ENCODE measurements around the gene CFDP1. TPM values are rescaled to one million over a fixed set of nuclear protein-coding genes. Genes with fewer than 3 reads are reported as not detected.

The CFDP1 gene
- total and polyA plus RNA-seq, 2 of the 13 experiments (the other 11 are each of a cell fraction or from before 2014, with no cell fraction given): 78.6 to 153 TPM

DNA sequence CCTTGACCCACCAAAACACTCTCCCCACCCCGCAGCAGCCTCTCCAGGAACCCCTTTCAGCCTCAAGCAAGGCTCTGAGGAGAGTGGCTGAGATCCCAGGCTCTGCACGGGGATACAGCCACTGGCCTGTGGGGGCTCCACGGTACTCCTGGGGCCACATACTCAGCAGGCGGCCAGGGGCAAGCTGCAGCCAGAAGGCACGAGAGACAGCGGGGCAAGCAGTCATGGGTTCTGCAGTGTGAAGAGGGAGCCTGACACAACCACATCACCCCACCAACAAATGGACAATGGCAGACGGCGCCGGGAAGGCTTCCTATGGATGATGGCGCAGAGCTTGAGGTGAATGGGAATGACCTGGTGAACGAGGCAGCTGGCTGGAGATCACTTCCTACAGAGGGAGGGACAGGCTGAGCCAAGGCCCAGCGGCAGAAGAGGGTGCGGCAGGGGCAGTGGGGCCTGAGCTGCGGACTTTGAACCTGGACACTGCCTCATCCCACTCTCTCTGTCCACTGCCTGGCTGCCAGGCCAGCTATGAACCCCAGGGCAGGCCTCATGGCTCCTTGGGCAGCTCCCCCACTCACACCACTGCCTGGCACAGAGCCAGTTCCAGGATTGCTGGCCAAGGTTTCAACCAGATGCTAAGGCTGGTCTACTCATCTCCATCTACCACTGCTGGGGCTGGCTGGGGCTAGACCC, 171.1 kb downstream of the CFDP1 start (continued):
- TF ChIP-seq HOXA5 (CRISPR knock-in tag; IDR thresholded peaks at IDR 0.05) (peak; percentile 83), POGZ (CRISPR knock-in tag; IDR thresholded peaks at IDR 0.05) (peak; percentile 82; the same call in 1 of the 2 replicates), NFKB2 (CRISPR knock-in tag; IDR thresholded peaks at IDR 0.05; ENCODE audit: borderline replicate concordance) (peak; percentile 82; the same call in 1 of the 2 replicates), ZNF354B (CRISPR knock-in tag; IDR thresholded peaks at IDR 0.05) (no peak), ZNF543 (CRISPR knock-in tag; IDR thresholded peaks at IDR 0.05) (0 out of 2 replicates have a peak, but pooled peaks have one; percentile 55), GATAD2A (CRISPR knock-in tag; IDR thresholded peaks at IDR 0.05) (peak; percentile 96), POLR2AphosphoS5 (IDR thresholded peaks at IDR 0.05; ENCODE audit: low read depth, low read length) (peak; percentile 19; the same call in 1 of the 2 replicates), FOXO1 (CRISPR knock-in tag; IDR thresholded peaks at IDR 0.05) (peak; percentile 17; the same call in 1 of the 2 replicates), MEF2D (CRISPR knock-in tag; IDR thresholded peaks at IDR 0.05) (no peak), XBP1 (CRISPR knock-in tag; IDR thresholded peaks at IDR 0.05) (no peak), HNRNPUL1 (IDR thresholded peaks at IDR 0.05; ENCODE audit: low read depth, low read length) (no peak), STAG1 (CRISPR knock-in tag; IDR thresholded peaks at IDR 0.05) (peak; percentile 40), ZNF790 (CRISPR knock-in tag; IDR thresholded peaks at IDR 0.05; ENCODE audit: borderline replicate concordance) (no peak), ZSCAN25 (CRISPR knock-in tag; IDR thresholded peaks at IDR 0.05) (peak; percentile 95)
- TF ChIP-seq, protein P1, sequence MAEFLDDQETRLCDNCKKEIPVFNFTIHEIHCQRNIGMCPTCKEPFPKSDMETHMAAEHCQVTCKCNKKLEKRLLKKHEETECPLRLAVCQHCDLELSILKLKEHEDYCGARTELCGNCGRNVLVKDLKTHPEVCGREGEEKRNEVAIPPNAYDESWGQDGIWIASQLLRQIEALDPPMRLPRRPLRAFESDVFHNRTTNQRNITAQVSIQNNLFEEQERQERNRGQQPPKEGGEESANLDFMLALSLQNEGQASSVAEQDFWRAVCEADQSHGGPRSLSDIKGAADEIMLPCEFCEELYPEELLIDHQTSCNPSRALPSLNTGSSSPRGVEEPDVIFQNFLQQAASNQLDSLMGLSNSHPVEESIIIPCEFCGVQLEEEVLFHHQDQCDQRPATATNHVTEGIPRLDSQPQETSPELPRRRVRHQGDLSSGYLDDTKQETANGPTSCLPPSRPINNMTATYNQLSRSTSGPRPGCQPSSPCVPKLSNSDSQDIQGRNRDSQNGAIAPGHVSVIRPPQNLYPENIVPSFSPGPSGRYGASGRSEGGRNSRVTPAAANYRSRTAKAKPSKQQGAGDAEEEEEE (CRISPR knock-in tag; IDR thresholded peaks at IDR 0.05; ENCODE audit: borderline replicate concordance): no peak; the same call in 1 of the 2 replicates
- TF ChIP-seq, protein P2, sequence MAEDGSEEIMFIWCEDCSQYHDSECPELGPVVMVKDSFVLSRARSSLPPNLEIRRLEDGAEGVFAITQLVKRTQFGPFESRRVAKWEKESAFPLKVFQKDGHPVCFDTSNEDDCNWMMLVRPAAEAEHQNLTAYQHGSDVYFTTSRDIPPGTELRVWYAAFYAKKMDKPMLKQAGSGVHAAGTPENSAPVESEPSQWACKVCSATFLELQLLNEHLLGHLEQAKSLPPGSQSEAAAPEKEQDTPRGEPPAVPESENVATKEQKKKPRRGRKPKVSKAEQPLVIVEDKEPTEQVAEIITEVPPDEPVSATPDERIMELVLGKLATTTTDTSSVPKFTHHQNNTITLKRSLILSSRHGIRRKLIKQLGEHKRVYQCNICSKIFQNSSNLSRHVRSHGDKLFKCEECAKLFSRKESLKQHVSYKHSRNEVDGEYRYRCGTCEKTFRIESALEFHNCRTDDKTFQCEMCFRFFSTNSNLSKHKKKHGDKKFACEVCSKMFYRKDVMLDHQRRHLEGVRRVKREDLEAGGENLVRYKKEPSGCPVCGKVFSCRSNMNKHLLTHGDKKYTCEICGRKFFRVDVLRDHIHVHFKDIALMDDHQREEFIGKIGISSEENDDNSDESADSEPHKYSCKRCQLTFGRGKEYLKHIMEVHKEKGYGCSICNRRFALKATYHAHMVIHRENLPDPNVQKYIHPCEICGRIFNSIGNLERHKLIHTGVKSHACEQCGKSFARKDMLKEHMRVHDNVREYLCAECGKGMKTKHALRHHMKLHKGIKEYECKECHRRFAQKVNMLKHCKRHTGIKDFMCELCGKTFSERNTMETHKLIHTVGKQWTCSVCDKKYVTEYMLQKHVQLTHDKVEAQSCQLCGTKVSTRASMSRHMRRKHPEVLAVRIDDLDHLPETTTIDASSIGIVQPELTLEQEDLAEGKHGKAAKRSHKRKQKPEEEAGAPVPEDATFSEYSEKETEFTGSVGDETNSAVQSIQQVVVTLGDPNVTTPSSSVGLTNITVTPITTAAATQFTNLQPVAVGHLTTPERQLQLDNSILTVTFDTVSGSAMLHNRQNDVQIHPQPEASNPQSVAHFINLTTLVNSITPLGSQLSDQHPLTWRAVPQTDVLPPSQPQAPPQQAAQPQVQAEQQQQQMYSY (CRISPR knock-in tag; IDR thresholded peaks at IDR 0.05): 0 out of 2 replicates have a peak, but pooled peaks have one; percentile 63
- TF ChIP-seq, protein P3, sequence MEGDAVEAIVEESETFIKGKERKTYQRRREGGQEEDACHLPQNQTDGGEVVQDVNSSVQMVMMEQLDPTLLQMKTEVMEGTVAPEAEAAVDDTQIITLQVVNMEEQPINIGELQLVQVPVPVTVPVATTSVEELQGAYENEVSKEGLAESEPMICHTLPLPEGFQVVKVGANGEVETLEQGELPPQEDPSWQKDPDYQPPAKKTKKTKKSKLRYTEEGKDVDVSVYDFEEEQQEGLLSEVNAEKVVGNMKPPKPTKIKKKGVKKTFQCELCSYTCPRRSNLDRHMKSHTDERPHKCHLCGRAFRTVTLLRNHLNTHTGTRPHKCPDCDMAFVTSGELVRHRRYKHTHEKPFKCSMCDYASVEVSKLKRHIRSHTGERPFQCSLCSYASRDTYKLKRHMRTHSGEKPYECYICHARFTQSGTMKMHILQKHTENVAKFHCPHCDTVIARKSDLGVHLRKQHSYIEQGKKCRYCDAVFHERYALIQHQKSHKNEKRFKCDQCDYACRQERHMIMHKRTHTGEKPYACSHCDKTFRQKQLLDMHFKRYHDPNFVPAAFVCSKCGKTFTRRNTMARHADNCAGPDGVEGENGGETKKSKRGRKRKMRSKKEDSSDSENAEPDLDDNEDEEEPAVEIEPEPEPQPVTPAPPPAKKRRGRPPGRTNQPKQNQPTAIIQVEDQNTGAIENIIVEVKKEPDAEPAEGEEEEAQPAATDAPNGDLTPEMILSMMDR (CRISPR knock-in tag; IDR thresholded peaks at IDR 0.05): peak; percentile 47; the same call in 1 of the 2 replicates
- TF ChIP-seq, protein P4, sequence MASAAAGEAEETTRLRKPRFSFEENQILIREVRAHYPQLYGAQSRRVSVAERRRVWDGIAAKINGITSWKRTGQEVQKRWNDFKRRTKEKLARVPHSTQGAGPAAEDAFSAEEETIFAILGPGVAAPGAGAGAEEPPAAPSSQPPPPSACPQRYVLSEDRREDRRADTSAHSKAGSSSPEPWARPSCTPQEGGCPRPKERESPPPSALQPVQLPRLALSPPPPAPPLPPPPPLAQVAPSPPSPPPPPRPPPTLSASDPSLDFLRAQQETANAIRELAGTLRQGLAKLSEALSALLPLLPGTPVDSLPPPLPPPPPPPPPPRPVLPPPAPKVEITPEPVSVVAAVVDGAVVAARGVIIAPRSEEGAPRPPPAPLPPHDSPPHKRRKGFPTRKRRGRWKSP (CRISPR knock-in tag; IDR thresholded peaks at IDR 0.05): peak; percentile 71; the same call in 1 of the 2 replicates
- TF ChIP-seq, protein P5, sequence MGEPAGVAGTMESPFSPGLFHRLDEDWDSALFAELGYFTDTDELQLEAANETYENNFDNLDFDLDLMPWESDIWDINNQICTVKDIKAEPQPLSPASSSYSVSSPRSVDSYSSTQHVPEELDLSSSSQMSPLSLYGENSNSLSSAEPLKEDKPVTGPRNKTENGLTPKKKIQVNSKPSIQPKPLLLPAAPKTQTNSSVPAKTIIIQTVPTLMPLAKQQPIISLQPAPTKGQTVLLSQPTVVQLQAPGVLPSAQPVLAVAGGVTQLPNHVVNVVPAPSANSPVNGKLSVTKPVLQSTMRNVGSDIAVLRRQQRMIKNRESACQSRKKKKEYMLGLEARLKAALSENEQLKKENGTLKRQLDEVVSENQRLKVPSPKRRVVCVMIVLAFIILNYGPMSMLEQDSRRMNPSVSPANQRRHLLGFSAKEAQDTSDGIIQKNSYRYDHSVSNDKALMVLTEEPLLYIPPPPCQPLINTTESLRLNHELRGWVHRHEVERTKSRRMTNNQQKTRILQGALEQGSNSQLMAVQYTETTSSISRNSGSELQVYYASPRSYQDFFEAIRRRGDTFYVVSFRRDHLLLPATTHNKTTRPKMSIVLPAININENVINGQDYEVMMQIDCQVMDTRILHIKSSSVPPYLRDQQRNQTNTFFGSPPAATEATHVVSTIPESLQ (CRISPR knock-in tag; conservative IDR thresholded peaks at IDR 0.05): 0 out of 2 replicates have a peak, but pooled peaks have one; percentile 64

Measured in HepG2 (cell line).